ENCODE data around the gene SLC16A1.

The SLC16A1 gene

GRCh38 chr1:112878321-112878720 is 77.7 kb downstream of the SLC16A1 start:
- Histone ChIP-seq H3F3A (ENCODE audit: insufficient read depth) (no peaks in the 10 kb centered on the region), H3K27ac (ENCODE audit: low read depth, low read length) (no peak overlapping the region), H3K9me3 (ENCODE audit: insufficient read depth, low read length) (no peaks in the 10 kb centered on the region), H3K9ac (ENCODE audit: low read length) (no peak overlapping the region), H3K9me2 (replicated peaks; ENCODE audit: insufficient read depth, low read length) (no peaks in the 10 kb centered on the region), H3K79me2 (ENCODE audit: insufficient read depth, low read length) (no peaks in the 10 kb centered on the region), H3K4me3 (ENCODE audit: insufficient read depth, low read length, poor library complexity, severe bottlenecking) (no peak overlapping the region), H3K4me2 (ENCODE audit: low read depth, low read length, poor library complexity, severe bottlenecking) (no peak overlapping the region), H3K36me3 (ENCODE audit: low read length) (no peaks in the 10 kb centered on the region), H4K20me1 (ENCODE audit: low read depth, low read length) (no peaks in the 10 kb centered on the region), H3K27me3 (ENCODE audit: low read length) (no peaks in the 10 kb centered on the region), H2AFZ (ENCODE audit: low read depth, low read length, severe bottlenecking) (no peak overlapping the region)
- TF ChIP-seq EZH2phosphoT487 (conservative IDR thresholded peaks at IDR 0.05; ENCODE audit: low read length) = no peak
- TF ChIP-seq, protein P1, sequence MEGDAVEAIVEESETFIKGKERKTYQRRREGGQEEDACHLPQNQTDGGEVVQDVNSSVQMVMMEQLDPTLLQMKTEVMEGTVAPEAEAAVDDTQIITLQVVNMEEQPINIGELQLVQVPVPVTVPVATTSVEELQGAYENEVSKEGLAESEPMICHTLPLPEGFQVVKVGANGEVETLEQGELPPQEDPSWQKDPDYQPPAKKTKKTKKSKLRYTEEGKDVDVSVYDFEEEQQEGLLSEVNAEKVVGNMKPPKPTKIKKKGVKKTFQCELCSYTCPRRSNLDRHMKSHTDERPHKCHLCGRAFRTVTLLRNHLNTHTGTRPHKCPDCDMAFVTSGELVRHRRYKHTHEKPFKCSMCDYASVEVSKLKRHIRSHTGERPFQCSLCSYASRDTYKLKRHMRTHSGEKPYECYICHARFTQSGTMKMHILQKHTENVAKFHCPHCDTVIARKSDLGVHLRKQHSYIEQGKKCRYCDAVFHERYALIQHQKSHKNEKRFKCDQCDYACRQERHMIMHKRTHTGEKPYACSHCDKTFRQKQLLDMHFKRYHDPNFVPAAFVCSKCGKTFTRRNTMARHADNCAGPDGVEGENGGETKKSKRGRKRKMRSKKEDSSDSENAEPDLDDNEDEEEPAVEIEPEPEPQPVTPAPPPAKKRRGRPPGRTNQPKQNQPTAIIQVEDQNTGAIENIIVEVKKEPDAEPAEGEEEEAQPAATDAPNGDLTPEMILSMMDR (IDR thresholded peaks at IDR 0.05; ENCODE audit: insufficient read depth, low read length, poor library complexity, severe bottlenecking) = no peak

DNA sequence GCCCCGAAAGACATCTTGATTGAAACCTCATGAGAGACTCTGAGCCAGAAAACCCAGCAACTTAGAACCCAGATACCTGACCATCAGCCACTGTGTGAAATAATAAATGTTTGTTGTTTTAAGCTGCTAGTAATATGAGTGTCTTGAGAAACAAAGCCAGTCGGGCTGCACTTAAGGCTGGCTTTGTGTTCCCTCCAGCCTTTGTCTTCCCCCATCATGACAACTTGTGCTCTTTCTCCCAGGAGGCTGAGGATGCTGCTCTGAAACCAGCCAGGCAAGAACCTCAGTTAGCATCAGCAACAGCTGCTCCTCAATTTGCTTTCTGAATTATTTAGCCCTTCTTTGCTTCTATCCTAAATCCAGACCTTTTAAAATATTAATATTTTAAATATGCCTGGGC is 78.2 kb downstream of the SLC16A1 start:
- no peak overlapping the region for H3K4me2 ChIP-seq (ENCODE audit: low read depth, low read length, poor library complexity, severe bottlenecking)
- no peak overlapping the region for H3K27ac ChIP-seq (ENCODE audit: low read depth, low read length)
- TF ChIP-seq, protein P1 (IDR thresholded peaks at IDR 0.05; ENCODE audit: insufficient read depth, low read length, poor library complexity, severe bottlenecking) = no peak
- no peak for TF ChIP-seq EZH2phosphoT487 (conservative IDR thresholded peaks at IDR 0.05; ENCODE audit: low read length)

DNA sequence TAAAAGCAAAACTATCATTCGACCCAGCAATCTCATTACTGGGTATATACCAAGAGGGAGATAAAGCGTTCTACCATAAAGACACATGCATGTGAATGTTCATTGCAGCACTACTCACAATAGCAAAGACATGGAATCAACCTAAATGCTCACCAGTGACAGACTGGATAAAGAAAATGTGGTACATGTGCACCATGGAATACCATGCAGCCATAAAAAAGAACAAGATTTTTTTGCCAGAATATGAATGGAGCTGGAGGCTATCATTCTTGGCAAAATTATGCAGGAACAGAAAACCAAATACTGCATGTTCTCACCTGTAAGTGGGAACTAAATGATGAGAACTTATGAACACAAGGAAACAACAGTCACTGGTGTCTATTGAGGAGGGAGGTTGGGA is 79.7 kb downstream of the SLC16A1 start:
- Histone ChIP-seq H3K79me2 (ENCODE audit: insufficient read depth, low read length) (no peaks in the 10 kb centered on the region), H3K4me2 (ENCODE audit: low read depth, low read length, poor library complexity, severe bottlenecking) (no peak overlapping the region), H2AFZ (ENCODE audit: low read depth, low read length, severe bottlenecking) (no peak overlapping the region), H3K9ac (ENCODE audit: low read length) (no peak overlapping the region), H3K27ac (ENCODE audit: low read depth, low read length) (no peak overlapping the region), H3K9me2 (replicated peaks; ENCODE audit: insufficient read depth, low read length) (no peaks in the 10 kb centered on the region), H3K4me3 (ENCODE audit: insufficient read depth, low read length, poor library complexity, severe bottlenecking) (no peak overlapping the region), H3K36me3 (ENCODE audit: low read length) (no peaks in the 10 kb centered on the region), H3K9me3 (ENCODE audit: insufficient read depth, low read length) (no peaks in the 10 kb centered on the region), H3F3A (ENCODE audit: insufficient read depth) (no peaks in the 10 kb centered on the region), H3K27me3 (ENCODE audit: low read length) (no peaks in the 10 kb centered on the region), H4K20me1 (ENCODE audit: low read depth, low read length) (no peaks in the 10 kb centered on the region)
- no peak for TF ChIP-seq EZH2phosphoT487 (conservative IDR thresholded peaks at IDR 0.05; ENCODE audit: low read length)
- TF ChIP-seq, protein P1 (IDR thresholded peaks at IDR 0.05; ENCODE audit: insufficient read depth, low read length, poor library complexity, severe bottlenecking) = no peak

More for the DNA sequence above, 78.2 kb downstream of the SLC16A1 start:
- no peak overlapping the region for H3K9ac ChIP-seq (ENCODE audit: low read length)
- H3F3A ChIP-seq (ENCODE audit: insufficient read depth) = no peaks in the 10 kb centered on the region
- H3K36me3 ChIP-seq (ENCODE audit: low read length) = no peaks in the 10 kb centered on the region
- no peak overlapping the region for H3K4me3 ChIP-seq (ENCODE audit: insufficient read depth, low read length, poor library complexity, severe bottlenecking)
- no peaks in the 10 kb centered on the region for H3K27me3 ChIP-seq (ENCODE audit: low read length)
- no peaks in the 10 kb centered on the region for H4K20me1 ChIP-seq (ENCODE audit: low read depth, low read length)
- no peaks in the 10 kb centered on the region for H3K9me2 ChIP-seq (replicated peaks; ENCODE audit: insufficient read depth, low read length)
- no peak overlapping the region for H2AFZ ChIP-seq (ENCODE audit: low read depth, low read length, severe bottlenecking)
- no peaks in the 10 kb centered on the region for H3K9me3 ChIP-seq (ENCODE audit: insufficient read depth, low read length)
- H3K79me2 ChIP-seq (ENCODE audit: insufficient read depth, low read length) = no peaks in the 10 kb centered on the region
